ENCODE data around the gene FTCDNL1. TPM values are rescaled to one million over a fixed set of nuclear protein-coding genes. Genes with fewer than 3 reads are reported as not detected.

FTCDNL1 gene
- total and polyA plus RNA-seq, 9 of the 15 experiments (the other 6 are each of a cell fraction or from before 2014, with no cell fraction given): 0.13 to 0.58 (median 0.32) TPM

DNA sequence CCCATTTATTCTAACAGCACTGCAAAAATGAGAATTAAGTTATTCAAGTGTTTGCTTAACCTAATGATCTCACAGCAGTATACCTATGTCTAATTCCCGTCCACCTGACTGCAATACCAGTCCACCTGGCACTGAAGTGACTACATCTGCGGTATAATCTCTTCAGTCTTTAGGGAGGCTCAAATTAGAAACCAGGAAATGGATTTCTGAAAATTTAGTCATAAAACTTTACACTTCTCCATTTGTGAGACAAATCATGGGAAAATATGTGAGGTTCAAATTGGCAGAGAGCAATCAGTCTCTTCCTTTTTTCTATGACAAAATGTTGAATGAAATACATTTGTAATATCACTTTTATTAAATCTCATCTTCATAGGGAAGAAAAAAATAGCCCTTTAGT is 33.0 kb downstream of the FTCDNL1 start:
- Histone ChIP-seq H3K4me1 (replicated peaks in 1 of 2; ENCODE audit: control insufficient read depth in 2 of 2, insufficient read depth in 2 of 2, low read length in 2 of 2) (no peaks in the 10 kb centered on the region), H3K4me2 (ENCODE audit: insufficient read depth, low read length) (no peak overlapping the region), H3K27me3 (ENCODE audit: control insufficient read depth in 2 of 2, insufficient read depth in 2 of 2, low read length in 2 of 2) (peaks cover 0 to 4% of the 10 kb centered on the region in 2 experiments; a peak in 1 of 5 replicates), H2AFZ (ENCODE audit: low read depth, low read length) (no peak overlapping the region), H4K20me1 (replicated peaks; ENCODE audit: control insufficient read depth, insufficient read depth, low read length) (no peaks in the 10 kb centered on the region), H3K79me2 (ENCODE audit: control insufficient read depth, insufficient read depth, low read length) (no peaks in the 10 kb centered on the region), H3K9me1 (ENCODE audit: control insufficient read depth, insufficient read depth, low read length) (no peaks in the 10 kb centered on the region), H3K27ac (ENCODE audit: extremely low read depth, low read depth, low read length) (no peak overlapping the region), H3K36me3 (ENCODE audit: control insufficient read depth, insufficient read depth, low read length) (no peaks in the 10 kb centered on the region), H3K4me3 (no peak overlapping the region), H3K9me3 (replicated peaks; ENCODE audit: control insufficient read depth, insufficient read depth, low read depth, low read length) (no peaks in the 10 kb centered on the region), H3K9ac (ENCODE audit: insufficient read depth in 1 of 2, low read depth in 2 of 2, low read length in 2 of 2) (no peak overlapping the region)
- TF ChIP-seq CCAR2 (IDR thresholded peaks at IDR 0.05; ENCODE audit: low read depth, low read length) (no peak), GATA2 (CRISPR knock-in tag; IDR thresholded peaks at IDR 0.05) (no peak), NONO (IDR thresholded peaks at IDR 0.05; ENCODE audit: low read depth in 2 of 2, low read length in 1 of 2) (no peak), MXI1 (IDR thresholded peaks at IDR 0.05; ENCODE audit: low read depth, low read length) (no peak), DNMT1 (IDR thresholded peaks at IDR 0.05) (no peak), SREBF2 (CRISPR knock-in tag; IDR thresholded peaks at IDR 0.05) (no peak), ATF1 (CRISPR knock-in tag; IDR thresholded peaks at IDR 0.05) (no peak), ATF1 (tag; IDR thresholded peaks at IDR 0.05) (no peak), ZNF165 (CRISPR knock-in tag; IDR thresholded peaks at IDR 0.05; ENCODE audit: borderline replicate concordance) (no peak), ERF (CRISPR knock-in tag; IDR thresholded peaks at IDR 0.05) (no peak), TAF7 (tag; IDR thresholded peaks at IDR 0.05) (no peak), STAT5A (IDR thresholded peaks at IDR 0.05; ENCODE audit: borderline replicate concordance, low read length) (no peak)
- TF ChIP-seq, protein P1, sequence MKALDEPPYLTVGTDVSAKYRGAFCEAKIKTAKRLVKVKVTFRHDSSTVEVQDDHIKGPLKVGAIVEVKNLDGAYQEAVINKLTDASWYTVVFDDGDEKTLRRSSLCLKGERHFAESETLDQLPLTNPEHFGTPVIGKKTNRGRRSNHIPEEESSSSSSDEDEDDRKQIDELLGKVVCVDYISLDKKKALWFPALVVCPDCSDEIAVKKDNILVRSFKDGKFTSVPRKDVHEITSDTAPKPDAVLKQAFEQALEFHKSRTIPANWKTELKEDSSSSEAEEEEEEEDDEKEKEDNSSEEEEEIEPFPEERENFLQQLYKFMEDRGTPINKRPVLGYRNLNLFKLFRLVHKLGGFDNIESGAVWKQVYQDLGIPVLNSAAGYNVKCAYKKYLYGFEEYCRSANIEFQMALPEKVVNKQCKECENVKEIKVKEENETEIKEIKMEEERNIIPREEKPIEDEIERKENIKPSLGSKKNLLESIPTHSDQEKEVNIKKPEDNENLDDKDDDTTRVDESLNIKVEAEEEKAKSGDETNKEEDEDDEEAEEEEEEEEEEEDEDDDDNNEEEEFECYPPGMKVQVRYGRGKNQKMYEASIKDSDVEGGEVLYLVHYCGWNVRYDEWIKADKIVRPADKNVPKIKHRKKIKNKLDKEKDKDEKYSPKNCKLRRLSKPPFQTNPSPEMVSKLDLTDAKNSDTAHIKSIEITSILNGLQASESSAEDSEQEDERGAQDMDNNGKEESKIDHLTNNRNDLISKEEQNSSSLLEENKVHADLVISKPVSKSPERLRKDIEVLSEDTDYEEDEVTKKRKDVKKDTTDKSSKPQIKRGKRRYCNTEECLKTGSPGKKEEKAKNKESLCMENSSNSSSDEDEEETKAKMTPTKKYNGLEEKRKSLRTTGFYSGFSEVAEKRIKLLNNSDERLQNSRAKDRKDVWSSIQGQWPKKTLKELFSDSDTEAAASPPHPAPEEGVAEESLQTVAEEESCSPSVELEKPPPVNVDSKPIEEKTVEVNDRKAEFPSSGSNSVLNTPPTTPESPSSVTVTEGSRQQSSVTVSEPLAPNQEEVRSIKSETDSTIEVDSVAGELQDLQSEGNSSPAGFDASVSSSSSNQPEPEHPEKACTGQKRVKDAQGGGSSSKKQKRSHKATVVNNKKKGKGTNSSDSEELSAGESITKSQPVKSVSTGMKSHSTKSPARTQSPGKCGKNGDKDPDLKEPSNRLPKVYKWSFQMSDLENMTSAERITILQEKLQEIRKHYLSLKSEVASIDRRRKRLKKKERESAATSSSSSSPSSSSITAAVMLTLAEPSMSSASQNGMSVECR (CRISPR knock-in tag; IDR thresholded peaks at IDR 0.05): no peak
- CTCF ChIA-PET (ENCODE audit: low intra/inter-chr PET ratio): no interaction called here
- intact Hi-C loops (cut with micrococcal nuclease): no loop called here
- WGBS (ENCODE audit: insufficient coverage, low coverage, missing lambda C conversion rate): 0% methylated on average over 2 of the region's 2 CpGs
- FAIRE-seq: no peak
- POLR2A ChIA-PET: no interaction called here
- in situ Hi-C loops (cut with MboI): no loop called here
- no TSS peak for BruUV-seq (replicated peaks)
- no peak for DNase-seq (ENCODE audit: extremely low read depth in 1 of 4, low spot score in 3 of 4)
- no peak for ATAC-seq

All from K562 (cell line).